Endothelial cell of umbilical vein (primary cell): ENCODE data around the gene HSFX2.

Experiments used
- CTCF ChIP-seq, 2 donors: IDR thresholded peaks; 1 replicate in 1 of 2; 2 replicates in 1 of 2; pipeline ENCODE4 v1.5.1; 2011; ENCODE audit warnings: low read length in 2 of 2, mild to moderate bottlenecking in 2 of 2, moderate library complexity in 2 of 2, control low read depth in 1 of 2, inconsistent platforms in 1 of 2, low read depth in 1 of 2; ENCODE audit not compliant: insufficient read depth in 1 of 2; ENCODE audit errors: extremely low read depth in 1 of 2
- EZH2 ChIP-seq: IDR thresholded peaks from 2 replicates; pipeline ENCODE4 v1.6.1; 2012; ENCODE audit warnings: borderline replicate concordance, low read depth, mild to moderate bottlenecking, moderate library complexity, low read length, inconsistent platforms; ENCODE audit not compliant: severe bottlenecking
- FOS ChIP-seq: IDR thresholded peaks from 2 replicates; pipeline ENCODE4 v1.6.1; 2011; ENCODE audit warnings: mild to moderate bottlenecking, low read length, moderate library complexity, borderline replicate concordance; ENCODE audit not compliant: insufficient read depth
- GATA2 ChIP-seq: IDR thresholded peaks from 2 replicates; pipeline ENCODE4 v1.7.0; 2011; ENCODE audit warnings: low read depth, mild to moderate bottlenecking, moderate library complexity, mixed read lengths, low read length; ENCODE audit not compliant: insufficient read length, insufficient read depth
- JUN ChIP-seq: IDR thresholded peaks from 2 replicates; pipeline ENCODE4 v1.6.1; 2011; ENCODE audit warnings: borderline replicate concordance, low read depth; ENCODE audit not compliant: insufficient read length, insufficient read depth
- MAX ChIP-seq: IDR thresholded peaks from 2 replicates; pipeline ENCODE4 v1.6.1; 2011; ENCODE audit not compliant: insufficient read depth, insufficient read length
- MYC ChIP-seq: IDR thresholded peaks from one replicate; pipeline ENCODE4 v1.6.1; 2011; ENCODE audit warnings: mild to moderate bottlenecking, low read depth, low read length
- POLR2A ChIP-seq: IDR thresholded peaks from 2 replicates; pipeline ENCODE4 v1.6.1; 2012; ENCODE audit warnings: low read depth, mild to moderate bottlenecking, control low read depth, low read length
- POLR2AphosphoS5 ChIP-seq: IDR thresholded peaks from 2 replicates; pipeline ENCODE4 v1.6.1; 2012; ENCODE audit warnings: low read depth, mild to moderate bottlenecking, control low read depth, low read length, moderate library complexity; ENCODE audit not compliant: insufficient read depth

GRCh38 chrX:149570668-149571067, 24.4 kb downstream of the HSFX2 start:
- TF ChIP-seq CTCF (IDR thresholded peaks at IDR 0.05; ENCODE audit: extremely low read depth in 1 of 2, insufficient read depth in 1 of 2, low read depth in 1 of 2, low read length in 2 of 2) = no peak
- no peak for TF ChIP-seq EZH2
- TF ChIP-seq MAX = no peak
- no peak for TF ChIP-seq POLR2A
- no peak for TF ChIP-seq POLR2AphosphoS5
- TF ChIP-seq JUN = no peak
- TF ChIP-seq MYC = no peak
- TF ChIP-seq FOS = no peak
- no peak for TF ChIP-seq GATA2
